GM12875 (cell line): ENCODE measurements around the gene STOML1.

ENCODE experiments used
- H3K4me3 ChIP-seq: one replicate; pipeline ENCODE4 v1.5.1; 2011; ENCODE audit warnings: low read depth, low read length, control low read depth
- CTCF ChIP-seq: IDR thresholded peaks from 2 replicates; pipeline ENCODE4 v1.5.1; 2011; ENCODE audit warnings: low read depth, mild to moderate bottlenecking, control low read depth, inconsistent platforms, low read length, moderate library complexity, borderline replicate concordance; ENCODE audit not compliant: insufficient read depth

Gene STOML1

DNA sequence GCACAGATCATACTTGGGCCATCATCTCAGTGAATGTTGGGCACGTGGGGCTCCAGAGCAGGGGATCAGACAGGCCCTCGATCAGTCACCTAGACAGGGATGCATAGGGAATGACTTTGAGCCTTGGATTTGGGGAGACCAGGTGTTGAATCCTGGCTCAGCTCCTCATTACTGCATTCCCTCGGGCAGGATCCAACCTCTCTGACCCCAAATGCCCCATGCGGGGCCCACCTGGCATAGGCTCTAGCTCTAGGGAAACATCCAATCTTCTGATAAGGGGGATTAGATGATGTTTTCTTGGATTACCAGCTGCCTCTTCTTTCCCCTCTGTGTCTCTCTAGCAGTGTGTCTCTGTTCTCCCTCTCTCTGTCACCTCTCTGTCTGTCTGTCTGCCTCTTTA lies 43.1 kb downstream of the STOML1 start:
- TF ChIP-seq CTCF: no peak
- no peak overlapping the region for H3K4me3 ChIP-seq

DNA sequence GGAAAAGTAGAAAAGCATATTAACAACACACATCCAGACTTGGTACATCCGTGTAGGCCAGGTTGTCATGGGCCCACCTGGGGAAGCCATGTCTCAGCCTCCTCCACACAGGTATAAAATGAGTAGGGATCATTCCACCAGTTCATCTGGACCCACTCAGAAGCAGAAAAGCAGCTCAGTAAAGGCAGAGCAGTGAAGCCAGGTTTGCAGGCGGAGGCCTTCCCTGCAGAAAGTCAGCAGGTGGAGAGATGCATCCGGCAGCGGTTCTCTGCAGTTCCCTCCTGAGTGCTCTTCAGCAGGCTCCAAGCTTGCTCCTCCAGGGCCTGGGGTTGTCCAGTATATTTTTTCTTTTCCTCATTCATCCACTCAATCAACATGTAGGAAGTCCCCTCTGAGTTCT lies 43.7 kb downstream of the STOML1 start:
- no peak for TF ChIP-seq CTCF
- no peak overlapping the region for H3K4me3 ChIP-seq

DNA sequence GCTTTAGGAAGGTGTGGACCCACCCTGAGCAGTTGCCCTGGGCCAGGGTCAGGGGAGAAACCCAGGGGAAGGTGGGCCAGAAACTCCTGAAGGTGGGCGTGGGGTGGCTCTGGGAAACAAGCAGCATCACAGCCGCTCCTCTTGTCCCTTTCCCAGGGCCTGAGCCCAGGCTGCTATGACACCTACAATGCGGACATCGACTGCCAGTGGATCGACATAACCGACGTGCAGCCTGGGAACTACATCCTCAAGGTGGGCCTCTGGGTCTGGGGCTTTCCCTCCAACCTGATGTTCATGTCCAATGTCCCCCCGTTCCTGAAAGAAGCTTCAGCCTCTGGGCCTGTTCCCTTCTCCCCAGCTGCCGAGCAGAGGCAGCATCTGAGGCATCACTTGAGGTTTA lies 44.4 kb downstream of the STOML1 start:
- H3K4me3 ChIP-seq: no peak overlapping the region
- no peak for TF ChIP-seq CTCF

GRCh38 chr15:73946795-73947370 lies 45.2 kb downstream of the STOML1 start:
- TF ChIP-seq CTCF: no peak
- no peak overlapping the region for H3K4me3 ChIP-seq

DNA sequence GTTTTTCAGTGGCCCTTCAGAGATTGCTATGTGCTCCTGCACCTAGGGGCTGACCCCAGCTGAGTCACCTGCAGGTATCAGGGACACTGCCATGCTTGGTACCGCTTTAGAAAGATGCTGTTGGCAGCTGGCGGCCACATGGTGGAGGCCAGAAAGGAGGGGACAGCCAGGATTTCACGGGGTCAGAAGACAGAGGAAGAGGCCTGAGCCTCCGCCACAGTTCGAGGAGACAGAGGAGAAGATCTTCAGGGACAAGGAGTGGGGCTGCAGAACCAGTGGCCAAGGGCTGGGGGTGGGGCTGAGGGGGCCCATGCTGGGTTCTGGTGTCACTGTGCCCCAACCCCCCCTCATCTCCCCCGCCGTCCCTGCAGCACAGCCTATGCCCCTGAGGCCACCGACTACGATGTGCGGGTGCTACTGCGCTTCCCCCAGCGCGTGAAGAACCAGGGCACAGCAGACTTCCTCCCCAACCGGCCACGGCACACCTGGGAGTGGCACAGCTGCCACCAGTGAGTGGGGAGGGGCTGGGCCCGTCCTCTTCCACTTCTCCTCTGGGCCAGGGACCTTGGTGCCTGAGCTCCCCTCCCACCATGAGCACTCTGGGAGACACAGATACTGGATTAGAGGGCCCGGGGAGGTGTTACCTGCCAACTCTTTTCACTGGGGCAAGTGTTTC lies 45.9 kb downstream of the STOML1 start:
- TF ChIP-seq CTCF: no peak
- no peak overlapping the region for H3K4me3 ChIP-seq

DNA sequence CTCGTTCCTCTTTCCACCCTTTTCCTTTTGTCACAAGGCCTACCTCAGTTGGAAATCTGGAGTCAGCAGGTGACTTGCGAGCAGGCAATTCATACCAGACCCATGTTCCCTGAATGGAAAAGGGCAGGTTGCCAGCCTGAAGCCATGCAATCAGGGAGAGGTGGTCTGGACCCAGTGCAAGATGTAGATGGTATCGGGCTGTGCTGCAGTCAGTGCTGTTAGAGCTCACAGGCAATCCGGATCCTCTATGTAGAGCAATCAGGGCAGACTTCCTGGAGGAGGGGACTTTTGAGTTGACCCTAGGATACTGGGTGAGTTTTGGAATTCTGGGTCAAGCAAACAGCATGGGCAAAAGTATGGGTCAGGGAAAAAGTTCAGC lies 47.0 kb downstream of the STOML1 start:
- TF ChIP-seq CTCF: no peak
- H3K4me3 ChIP-seq: no peak overlapping the region
